ENCODE measurements around the gene EXOC1.
"Not testable (repeated sequence)": the region's sequence is repeated elsewhere in the genome, so short reads cannot be mapped to it uniquely, and the experiment has no call there.

EXOC1 gene

GRCh38 chr4:55853484-55854046 is at the start of gene EXOC1:
EXOC1 (plus strand) TSS chr4:55853648; CDS start chr4:55858324, 4,676 bp downstream.
- DNase-seq (ENCODE audit: low read depth), result peak; percentile 91

DNA sequence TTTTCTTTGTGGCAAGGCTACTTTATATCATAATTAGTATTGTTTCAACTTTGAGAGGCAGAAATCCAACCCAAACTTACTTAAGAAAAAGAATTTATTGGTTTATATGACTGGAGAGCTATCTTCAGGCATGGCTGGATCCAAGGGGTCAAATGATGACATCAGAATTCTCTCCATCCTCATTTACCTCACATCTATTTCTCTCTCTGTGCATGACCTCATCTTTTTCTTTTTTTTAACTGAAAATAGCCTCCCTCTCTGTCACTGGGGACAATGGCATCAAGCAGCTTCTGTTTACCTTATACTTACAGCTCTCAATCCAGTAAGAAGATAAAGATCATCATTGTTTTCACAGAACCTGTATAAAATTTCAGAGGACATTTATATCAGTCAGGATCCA is 45.9 kb upstream of the EXOC1 start:
- DNase-seq (ENCODE audit: low read depth), result no peak

DNA sequence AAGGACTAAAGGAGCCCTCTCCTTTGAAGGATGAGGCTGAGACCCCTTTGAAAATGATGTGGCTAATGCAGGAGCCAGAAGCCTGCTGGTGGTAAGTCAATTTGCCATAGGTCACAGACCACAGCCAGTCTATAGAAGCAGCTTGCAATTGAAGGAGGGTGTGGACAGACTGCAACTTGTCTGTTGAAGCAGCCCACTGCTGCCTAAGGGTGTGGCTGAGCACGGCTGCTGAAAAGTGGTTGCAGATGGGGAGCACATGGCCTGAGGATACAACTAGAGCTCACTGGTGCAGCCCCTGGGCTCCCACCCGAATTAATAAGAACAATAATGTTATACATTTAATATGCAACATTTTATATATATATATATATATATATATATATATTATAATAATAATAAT is 45.3 kb upstream of the EXOC1 start:
- DNase-seq (ENCODE audit: low read depth), result no peak

- no peak for DNase-seq (ENCODE audit: low read depth)
Observed at GRCh38 chr4:55808632-55809031, 44.8 kb upstream of the EXOC1 start.

- no peak for DNase-seq (ENCODE audit: low read depth)
Observed at GRCh38 chr4:55817691-55818090, 35.8 kb upstream of the EXOC1 start.

- DNase-seq (ENCODE audit: low read depth), result no peak
Observed at GRCh38 chr4:55819634-55820033, 33.8 kb upstream of the EXOC1 start, which contains the start of gene EXOC1L. EXOC1L (plus strand) TSS chr4:55819790; CDS start chr4:55820027, 237 bp downstream.

DNA sequence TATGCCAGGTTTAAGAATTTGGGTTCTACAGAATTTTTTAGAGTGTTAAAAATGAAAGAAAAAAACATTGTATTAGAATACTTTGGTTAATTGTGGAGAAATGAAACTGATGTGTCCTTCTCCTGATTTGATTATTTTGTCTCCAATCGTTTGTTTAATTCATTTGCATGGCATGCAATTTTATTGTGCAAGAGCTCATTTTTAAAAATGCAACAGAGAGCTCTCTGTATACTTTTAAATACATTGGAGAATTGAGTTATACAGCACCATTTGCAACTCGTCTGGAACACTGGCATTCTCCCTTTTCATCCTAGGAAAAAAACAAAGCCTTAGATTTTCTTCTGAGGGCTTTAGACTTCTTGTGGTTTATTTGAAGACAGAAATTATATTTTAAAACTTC is 33.2 kb upstream of the EXOC1 start:
- no peak for DNase-seq (ENCODE audit: low read depth)

DNA sequence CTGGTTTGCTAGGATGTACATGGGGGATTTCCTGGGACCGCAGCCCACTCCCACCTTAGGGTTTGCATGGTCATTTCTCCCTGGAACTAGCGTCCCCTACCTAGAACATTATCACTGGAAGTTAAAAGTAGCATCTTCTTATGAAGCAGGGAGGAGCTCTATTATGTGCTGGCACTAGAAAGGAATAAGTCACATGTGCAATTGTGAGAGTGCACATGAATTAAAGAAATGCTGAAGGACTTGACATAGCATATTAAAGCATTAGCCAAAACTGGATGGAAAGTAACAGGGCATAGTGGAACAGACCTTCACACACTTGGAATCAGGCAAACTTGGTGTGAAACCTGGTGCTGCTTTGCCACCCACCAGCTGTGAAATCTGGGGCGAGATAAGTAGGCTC is 31.1 kb upstream of the EXOC1 start:
- no peak for DNase-seq (ENCODE audit: low read depth)

DNA sequence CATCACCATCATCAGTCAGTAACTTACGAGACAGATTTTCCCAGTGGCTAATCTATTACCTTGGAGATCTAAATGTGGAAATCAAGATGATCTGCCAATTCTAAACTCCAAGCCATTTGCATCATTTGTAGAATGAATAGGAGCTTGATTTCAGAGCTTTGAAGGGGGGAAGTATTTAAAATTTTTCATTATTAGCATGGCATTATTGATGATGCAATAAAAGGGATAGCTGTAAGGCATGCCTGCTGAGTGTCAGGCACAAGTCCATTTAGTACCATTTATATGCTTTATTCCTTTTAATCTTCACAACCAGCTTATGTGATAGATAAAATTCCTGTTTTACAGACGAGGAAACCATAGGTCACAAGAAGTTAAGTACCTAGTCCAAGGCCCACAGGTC is 28.6 kb upstream of the EXOC1 start:
- DNase-seq (ENCODE audit: low read depth), result no peak

DNA sequence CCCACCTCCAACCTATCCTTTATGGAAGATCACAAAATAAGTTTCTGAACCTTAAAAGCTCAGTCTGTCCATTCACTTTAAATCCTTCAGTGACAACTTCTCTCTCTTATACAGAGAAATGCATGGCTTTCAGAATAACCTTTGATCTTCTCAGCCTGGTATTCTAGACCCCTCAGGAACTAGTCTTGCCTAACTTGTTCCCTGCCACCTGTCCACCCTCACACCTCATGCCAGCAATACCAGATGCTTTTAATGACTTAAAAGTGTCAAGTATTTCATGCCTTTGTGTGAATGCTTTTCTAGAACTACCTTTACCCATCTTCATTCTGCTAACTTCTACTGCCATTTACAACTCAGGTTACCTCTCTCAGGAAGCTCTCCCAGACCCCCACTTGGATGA is 26.5 kb upstream of the EXOC1 start:
- no peak for DNase-seq (ENCODE audit: low read depth)

- DNase-seq (ENCODE audit: low read depth), result no peak
Observed at GRCh38 chr4:55827582-55827981, 25.9 kb upstream of the EXOC1 start.

DNA sequence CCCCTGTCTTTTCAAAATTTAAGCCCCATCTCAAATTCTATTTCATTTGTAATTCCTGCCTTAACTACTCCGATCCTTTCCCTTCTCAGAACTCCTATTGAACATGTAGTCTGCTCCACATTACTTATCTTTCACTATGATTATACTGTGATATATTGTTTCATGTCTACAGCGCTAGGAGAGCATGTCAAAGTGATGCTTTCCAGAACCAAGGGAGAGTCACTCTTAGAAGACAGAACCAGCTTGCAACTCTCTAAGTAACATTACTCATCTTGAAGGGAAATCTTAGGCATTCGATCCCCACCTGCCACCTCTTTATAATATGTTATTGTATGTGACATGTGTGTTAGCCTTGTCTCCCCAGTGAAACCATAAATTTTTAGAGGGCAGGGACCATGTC is 23.4 kb upstream of the EXOC1 start:
- DNase-seq (ENCODE audit: low read depth), result no peak

- DNase-seq (ENCODE audit: low read depth), result no peak
Observed at GRCh38 chr4:55830716-55831115, 22.7 kb upstream of the EXOC1 start.

- DNase-seq (ENCODE audit: low read depth), result no peak
Observed at GRCh38 chr4:55834086-55834795, 19.2 kb upstream of the EXOC1 start.

DNA sequence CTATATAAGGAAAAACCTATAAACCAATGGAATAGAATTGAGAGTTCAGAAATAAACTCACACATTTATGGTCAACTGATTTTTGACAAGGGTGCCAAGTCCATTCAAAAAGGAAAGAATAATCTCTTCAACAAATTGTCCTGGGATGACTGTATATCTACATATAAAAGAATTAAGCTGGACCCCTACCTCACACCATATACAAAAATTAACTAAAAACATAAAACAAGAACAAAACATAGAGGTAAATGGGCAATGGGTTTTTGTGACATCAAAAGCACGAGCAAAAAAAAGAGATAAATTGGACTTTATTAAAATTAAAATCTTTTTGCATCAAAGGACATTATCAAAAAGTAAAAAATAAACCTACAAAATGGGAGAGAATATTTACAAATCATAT is 15.5 kb upstream of the EXOC1 start:
- no peak for DNase-seq (ENCODE audit: low read depth)

DNA sequence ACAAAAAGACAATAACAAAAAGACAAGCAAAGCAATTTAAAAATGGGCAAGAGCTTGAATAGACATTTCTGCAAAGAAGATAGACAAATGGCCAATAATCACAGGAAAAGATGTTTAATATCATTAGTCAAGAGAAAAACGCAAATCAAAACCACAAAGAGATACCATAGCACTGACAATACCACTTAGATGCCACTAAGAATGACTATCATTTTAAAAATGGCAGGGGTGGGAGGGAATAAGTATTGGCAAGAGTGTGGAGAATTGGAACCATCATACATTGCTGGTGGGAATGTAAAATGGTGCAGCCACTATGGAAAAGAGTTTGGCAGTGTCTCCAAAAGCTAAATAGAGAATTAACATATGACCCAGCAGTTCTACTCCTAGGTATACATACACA is 15.1 kb upstream of the EXOC1 start:
- DNase-seq (ENCODE audit: low read depth), result peak; percentile 26

GRCh38 chr4:55838952-55839351 is 14.5 kb upstream of the EXOC1 start:
- no peak for DNase-seq (ENCODE audit: low read depth)

DNA sequence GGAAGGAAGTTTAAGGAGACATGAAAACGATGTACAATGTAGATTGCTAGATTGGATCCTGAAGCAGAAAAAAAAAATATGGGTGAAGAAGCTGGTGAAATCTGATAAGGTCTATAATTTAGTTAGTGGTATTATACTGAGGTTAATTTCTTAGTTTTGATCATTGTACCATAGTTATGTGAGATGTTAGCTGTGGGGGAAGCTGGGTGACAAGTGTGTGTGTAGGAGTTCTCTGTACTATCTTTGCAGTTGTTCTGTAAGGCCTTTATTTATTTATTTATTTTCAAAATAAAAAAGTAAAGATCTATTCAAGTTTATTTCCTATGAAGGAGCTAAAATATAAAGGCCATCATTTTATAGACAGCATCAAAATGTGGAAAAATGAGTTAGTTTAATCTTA is 12.5 kb upstream of the EXOC1 start:
- no peak for DNase-seq (ENCODE audit: low read depth)

DNA sequence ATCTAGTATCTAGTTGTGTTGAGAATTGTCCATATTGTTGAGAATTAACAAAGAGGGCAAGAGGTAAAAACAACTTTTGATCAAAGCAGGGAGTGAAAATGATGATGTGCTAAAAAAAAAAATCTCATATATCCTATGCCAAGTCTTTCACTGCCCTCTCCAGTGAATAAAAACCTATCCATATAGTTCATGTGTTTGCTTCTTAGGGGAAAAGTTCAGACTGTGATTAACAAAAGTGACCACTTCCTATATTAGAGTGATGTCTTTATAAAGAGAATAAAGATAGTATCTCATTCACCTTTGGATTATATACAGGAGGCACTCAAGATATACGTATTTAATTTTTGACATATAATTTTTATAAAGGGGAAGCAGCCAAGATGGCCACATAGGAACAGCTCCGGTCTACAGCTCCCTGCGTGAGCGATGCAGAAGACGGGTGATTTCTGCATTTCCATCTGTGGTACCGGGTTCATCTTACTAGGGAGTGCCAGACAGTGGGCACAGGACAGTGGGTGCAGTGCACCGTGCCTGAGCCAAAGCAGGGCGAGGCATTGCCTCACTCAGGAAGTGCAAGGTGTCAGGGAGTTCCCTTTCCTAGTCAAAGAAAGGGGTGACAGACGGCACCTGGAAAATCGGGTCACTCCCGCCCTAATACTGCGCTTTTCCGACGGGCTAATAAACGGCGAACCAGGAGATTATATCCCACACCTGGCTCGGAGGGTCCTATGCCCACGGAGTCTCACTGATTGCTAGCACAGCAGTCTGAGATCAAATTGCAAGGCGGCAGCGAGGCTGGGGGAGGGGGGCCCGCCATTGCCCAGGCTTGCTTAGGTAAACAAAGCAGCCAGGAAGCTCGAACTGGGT is 11.8 kb upstream of the EXOC1 start:
- DNase-seq (ENCODE audit: low read depth), result not testable (repeated sequence)

- DNase-seq (ENCODE audit: low read depth), result not testable (repeated sequence)
Observed at GRCh38 chr4:55842312-55842711, 11.1 kb upstream of the EXOC1 start.

- DNase-seq (ENCODE audit: low read depth), result no peak
Observed at GRCh38 chr4:55849724-55850123, 3.7 kb upstream of the EXOC1 start.

DNA sequence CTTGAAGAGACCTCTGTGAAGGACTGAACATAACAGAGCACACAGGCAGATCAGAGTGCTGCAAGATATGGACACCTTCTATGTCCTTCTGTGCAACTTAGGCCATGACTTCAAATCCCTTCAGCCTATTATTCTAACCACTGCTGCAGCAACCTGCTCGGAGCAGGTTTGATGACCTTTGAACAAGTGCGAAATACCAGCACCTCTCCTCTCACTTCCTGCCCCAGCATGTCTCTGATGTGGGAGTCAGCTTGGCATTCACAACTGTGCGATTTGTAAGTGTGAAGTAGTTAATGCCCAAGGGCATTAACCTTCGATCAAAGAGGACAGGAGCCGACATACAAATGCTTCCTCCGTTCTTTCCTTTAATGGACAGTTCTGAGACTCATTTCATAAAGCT is 1.6 kb upstream of the EXOC1 start:
- no peak for DNase-seq (ENCODE audit: low read depth)

DNA sequence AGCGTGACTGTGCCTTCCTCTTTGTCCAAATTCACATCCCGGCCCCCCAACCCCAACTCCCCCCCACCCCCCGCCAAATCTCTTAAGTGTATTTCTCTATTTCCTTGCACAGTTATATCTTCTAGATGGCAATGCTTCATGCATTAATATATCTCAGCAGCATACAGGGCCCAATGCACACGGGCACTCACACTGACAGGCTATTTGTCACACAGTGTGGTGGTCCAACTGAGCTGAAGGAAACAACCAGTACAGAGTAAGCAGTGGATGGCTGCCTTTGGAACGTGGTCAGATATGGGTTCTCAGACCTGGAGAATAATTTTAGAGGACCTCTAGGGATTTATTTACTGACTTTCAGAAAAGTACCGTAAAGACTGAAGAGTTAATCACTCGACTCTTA is 681 bp downstream of the EXOC1 start:
- no peak for DNase-seq (ENCODE audit: low read depth)

Data from HS-27A (cell line).